HepG2 (cell line): ENCODE measurements around the gene HLA-DOA. TPM values are rescaled to one million over a fixed set of nuclear protein-coding genes. Genes with fewer than 3 reads are reported as not detected.

Experiments used
- ARHGAP35 ChIP-seq: sonication (generic); formaldehyde crosslinking; IDR thresholded peaks from 2 replicates; pipeline ENCODE4 v1.9.0; 2022; ENCODE audit warnings: mild to moderate bottlenecking, inconsistent platforms, moderate library complexity, missing genetic modification reagents, borderline replicate concordance
- FOXO4 ChIP-seq: sonication (generic); formaldehyde crosslinking; conservative IDR thresholded peaks from 2 replicates; pipeline ENCODE4 v1.8.1; 2023; ENCODE audit warnings: missing genetic modification reagents
- KIAA2018 ChIP-seq: sonication (generic); formaldehyde crosslinking; IDR thresholded peaks from 2 replicates; pipeline ENCODE4 v1.5.0; 2020; ENCODE audit warnings: mild to moderate bottlenecking, missing genetic modification reagents, borderline replicate concordance
- MAX ChIP-seq: IDR thresholded peaks from 2 replicates; pipeline ENCODE4 v1.6.1; 2012; ENCODE audit warnings: inconsistent platforms
- MBNL3 ChIP-seq: fragments of 250-450 bp; sonication (Bioruptor Pico); conservative IDR thresholded peaks from 2 replicates; pipeline ENCODE4 v1.8.0; 2022; ENCODE audit warnings: mild to moderate bottlenecking, inconsistent platforms
- NFATC3 ChIP-seq: sonication (generic); formaldehyde crosslinking; IDR thresholded peaks from 2 replicates; pipeline ENCODE4 v1.5.1; 2020; ENCODE audit warnings: mild to moderate bottlenecking, missing genetic modification reagents
- NFE2L2 ChIP-seq: fragments of 150-350 bp; IDR thresholded peaks from 2 replicates; pipeline ENCODE4 v1.6.1; 2014; ENCODE audit warnings: low read length
- TIGD3 ChIP-seq: sonication (generic); formaldehyde crosslinking; IDR thresholded peaks from 2 replicates; pipeline ENCODE4 v1.5.1; 2020; ENCODE audit warnings: mild to moderate bottlenecking, missing genetic modification reagents, borderline replicate concordance
- ZHX2 ChIP-seq, 2 experiments: sonication (generic) in 1 of 2; formaldehyde crosslinking in 1 of 2; IDR thresholded peaks; 2 replicates each; pipeline versions ENCODE4 v1.6.1 to v1.9.0; 2014 to 2022; ENCODE audit warnings: antibody characterized with exemption in 1 of 2, borderline replicate concordance in 1 of 2, inconsistent platforms in 1 of 2, low read depth in 1 of 2, missing genetic modification reagents in 1 of 2
- ZNF619 ChIP-seq: sonication (generic); formaldehyde crosslinking; IDR thresholded peaks from 2 replicates; pipeline ENCODE4 v1.4.0; 2020; ENCODE audit warnings: mild to moderate bottlenecking, missing genetic modification reagents
- ZNF737 ChIP-seq: sonication (generic); formaldehyde crosslinking; IDR thresholded peaks from 2 replicates; pipeline ENCODE4 v1.5.0; 2020; ENCODE audit warnings: missing genetic modification reagents, mild to moderate bottlenecking, borderline replicate concordance
- polyA plus RNA-seq, 8 experiments: library from polyadenylated mRNA; depleted of rRNA in 3 of 8; stranded (reverse) in 7 of 8; unstranded in 1 of 8; fragments of >200 nt; fragmentation: Illumina TruSeq in 4 of 8; extraction: Trizol in 4 of 8; gene quantifications; 2 replicates each; pipeline versions ENCODE4 v1.2.1 to v1.2.3, GENCODE V29; 2011 to 2016; ENCODE audit warnings: low read depth in 4 of 8, missing spikeins in 1 of 8, mixed read lengths in 1 of 8; ENCODE audit not compliant: insufficient read depth in 1 of 8
- total RNA-seq, 5 experiments: library from RNA; depleted of rRNA; stranded (reverse); fragments of >200 nt; fragmentation: Illumina TruSeq; extraction: Trizol; gene quantifications; 2 replicates each; pipeline ENCODE4 v1.2.3, GENCODE V29; 2016; ENCODE audit warnings: low read depth in 1 of 5

The HLA-DOA gene
- total and polyA plus RNA-seq, 2 of the 13 experiments (the other 11 are each of a cell fraction or from before 2014, with no cell fraction given): 0.03 to 0.09 TPM

GRCh38 chr6:33052627-33053026 lies 43.2 kb upstream of the HLA-DOA start (continued):
- TF ChIP-seq KIAA2018 (no peak), ZNF737 (CRISPR knock-in tag) (no peak), MAX (no peak), ZNF619 (no peak), ARHGAP35 (CRISPR knock-in tag) (no peak), NFATC3 (CRISPR knock-in tag) (no peak), TIGD3 (no peak), FOXO4 (CRISPR knock-in tag) (no peak), ZHX2 (IDR thresholded peaks at IDR 0.05; ENCODE audit: low read depth) (no peak), ZHX2 (CRISPR knock-in tag; IDR thresholded peaks at IDR 0.05; ENCODE audit: borderline replicate concordance) (no peak), NFE2L2 (no peak), MBNL3 (CRISPR knock-in tag) (no peak)
